Mucosa of descending colon (tissue), 3 donors: Measurements from ENCODE around the gene STK32C. TPM values are rescaled to one million over a fixed set of nuclear protein-coding genes. Genes with fewer than 3 reads are reported as not detected.

Experiments
- ATAC-seq: fragments of 200-7000 bp; cut with Tn5 transposase; one replicate; pipeline ENCODE4 v1.9.1; 2020; ENCODE audit warnings: mild to moderate bottlenecking, moderate library complexity
- DNase-seq, 3 donors: peaks; one replicate each; pipeline ENCODE4 v3.0.0-alpha.2; 2020
- H3K36me3 ChIP-seq: fragments of 200-600 bp; one replicate; pipeline ENCODE4 v1.8.0; 2021; ENCODE audit warnings: low read depth, mild to moderate bottlenecking
- H3K4me1 ChIP-seq: fragments of 200-600 bp; one replicate; pipeline ENCODE4 v1.8.0; 2021; ENCODE audit warnings: low read depth, mild to moderate bottlenecking
- H3K4me3 ChIP-seq: fragments of 200-600 bp; one replicate; pipeline ENCODE4 v1.8.0; 2021; ENCODE audit warnings: mild to moderate bottlenecking
- H3K9me3 ChIP-seq: fragments of 200-600 bp; one replicate; pipeline ENCODE4 v1.8.0; 2021; ENCODE audit warnings: mild to moderate bottlenecking
- CTCF ChIP-seq: fragments of 200-600 bp; IDR thresholded peaks from one replicate; pipeline ENCODE4 v1.8.0; 2022; ENCODE audit warnings: antibody characterized with exemption, mild to moderate bottlenecking
- intact Hi-C, 2 donors: fragments of 100-400 bp; cut with DNase I in 1 of 2; cut with micrococcal nuclease in 1 of 2; formaldehyde crosslinking; loops; one replicate each; pipeline versions ENCODE4 v1.11.0 to v1.11.1; 2022; cut with DNase I, micrococcal nuclease
- total RNA-seq, 3 donors: library from RNA; stranded (reverse); fragmentation: NEBNext Ultra II Directional in 2 of 3; extraction: Animal tissue kit (Norgen Biotek cat#: 25700) in 2 of 3; gene quantifications; one replicate each; pipeline versions ENCODE4 v1.2.1 to v1.2.4, GENCODE V29; 2021 to 2023
- donor health status: DM: no; HTN: no; CAD: no; lungs with moderate emphysema.
- donor health status: DM: no; HTN: no; CAD: no.
- donor health status: DM: no; HTN: yes; CAD: no.

STK32C gene
- total RNA-seq, 3 donors from 2014 or later, result 4.5 to 11.5 (median 11.1) TPM

- no peaks in the 10 kb centered on the region for H3K9me3 ChIP-seq
- no peak for DNase-seq
- no peaks in the 10 kb centered on the region for H3K36me3 ChIP-seq
- intact Hi-C loops, result no loop called here
- no peaks in the 10 kb centered on the region for H3K4me1 ChIP-seq
- no peak for ATAC-seq
- no peak overlapping the region for H3K4me3 ChIP-seq
- TF ChIP-seq CTCF, result no peak
Observed at GRCh38 chr10:132263866-132264265, 43.9 kb downstream of the STK32C start.

- Histone ChIP-seq H3K36me3 (no peaks in the 10 kb centered on the region), H3K4me3 (no peak overlapping the region), H3K4me1 (no peaks in the 10 kb centered on the region), H3K9me3 (no peaks in the 10 kb centered on the region)
- intact Hi-C loops, result no loop called here
- ATAC-seq (no peak), DNase-seq (no peak)
- no peak for TF ChIP-seq CTCF
Observed at GRCh38 chr10:132259702-132260482, 47.9 kb downstream of the STK32C start.

GRCh38 chr10:132258423-132258822 is 49.3 kb downstream of the STK32C start:
- no peaks in the 10 kb centered on the region for H3K4me1 ChIP-seq
- no peak for DNase-seq
- H3K4me3 ChIP-seq, result no peak overlapping the region
- no peaks in the 10 kb centered on the region for H3K36me3 ChIP-seq
- no peak for TF ChIP-seq CTCF
- ATAC-seq, result no peak
- H3K9me3 ChIP-seq, result no peaks in the 10 kb centered on the region
- intact Hi-C loops, result no loop called here

GRCh38 chr10:132257907-132258306 is 49.8 kb downstream of the STK32C start:
- intact Hi-C loops, result no loop called here
- ATAC-seq, result no peak

GRCh38 chr10:132257271-132257670 is 50.5 kb downstream of the STK32C start:
- intact Hi-C loops, result no loop called here
- H3K4me1 ChIP-seq, result no peaks in the 10 kb centered on the region
- TF ChIP-seq CTCF, result no peak
- H3K36me3 ChIP-seq, result no peaks in the 10 kb centered on the region
- H3K9me3 ChIP-seq, result no peaks in the 10 kb centered on the region
- H3K4me3 ChIP-seq, result no peak overlapping the region
- DNase-seq (no peak), ATAC-seq (no peak)

More at GRCh38 chr10:132257907-132258306, 49.8 kb downstream of the STK32C start:
- Histone ChIP-seq H3K36me3 (no peaks in the 10 kb centered on the region), H3K4me3 (no peak overlapping the region), H3K9me3 (no peaks in the 10 kb centered on the region), H3K4me1 (no peaks in the 10 kb centered on the region)
- DNase-seq, result no peak
- TF ChIP-seq CTCF, result no peak
